HG03103 (cell line): ENCODE data around the gene ATP9B.

Experiments used
- ATAC-seq: cut with Tn5 transposase; IDR thresholded peaks from one replicate; pipeline ENCODE4 v1.9.1; 2021; ENCODE audit warnings: low read depth; ENCODE audit not compliant: unreplicated experiment

The ATP9B gene

DNA sequence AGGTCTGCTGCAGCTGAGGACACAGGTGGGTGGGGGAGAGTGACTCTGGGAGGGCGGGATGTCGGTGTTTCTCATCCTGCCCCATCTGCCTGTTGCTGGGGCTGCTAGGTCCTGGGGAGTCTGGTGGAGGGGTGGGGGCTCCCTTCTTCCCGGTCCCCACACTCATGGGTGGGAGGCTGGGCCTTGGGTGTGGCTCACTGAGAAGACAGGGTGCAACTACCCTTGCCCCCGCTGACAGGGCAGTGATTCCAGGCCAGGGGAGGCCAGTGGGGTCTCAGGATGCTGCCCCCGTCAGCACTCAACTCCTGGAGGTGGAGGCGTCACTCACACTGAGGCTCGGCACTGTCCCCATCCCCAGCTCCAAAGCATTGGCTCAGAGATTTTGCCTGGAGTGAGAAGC lies 318.8 kb downstream of the ATP9B start:
- ATAC-seq: no peak

GRCh38 chr18:79389689-79390088 lies 320.5 kb downstream of the ATP9B start:
- no peak for ATAC-seq

GRCh38 chr18:79392226-79392625 lies 323.0 kb downstream of the ATP9B start:
- ATAC-seq: no peak

GRCh38 chr18:79393181-79393634 lies 324.0 kb downstream of the ATP9B start:
- no peak for ATAC-seq

DNA sequence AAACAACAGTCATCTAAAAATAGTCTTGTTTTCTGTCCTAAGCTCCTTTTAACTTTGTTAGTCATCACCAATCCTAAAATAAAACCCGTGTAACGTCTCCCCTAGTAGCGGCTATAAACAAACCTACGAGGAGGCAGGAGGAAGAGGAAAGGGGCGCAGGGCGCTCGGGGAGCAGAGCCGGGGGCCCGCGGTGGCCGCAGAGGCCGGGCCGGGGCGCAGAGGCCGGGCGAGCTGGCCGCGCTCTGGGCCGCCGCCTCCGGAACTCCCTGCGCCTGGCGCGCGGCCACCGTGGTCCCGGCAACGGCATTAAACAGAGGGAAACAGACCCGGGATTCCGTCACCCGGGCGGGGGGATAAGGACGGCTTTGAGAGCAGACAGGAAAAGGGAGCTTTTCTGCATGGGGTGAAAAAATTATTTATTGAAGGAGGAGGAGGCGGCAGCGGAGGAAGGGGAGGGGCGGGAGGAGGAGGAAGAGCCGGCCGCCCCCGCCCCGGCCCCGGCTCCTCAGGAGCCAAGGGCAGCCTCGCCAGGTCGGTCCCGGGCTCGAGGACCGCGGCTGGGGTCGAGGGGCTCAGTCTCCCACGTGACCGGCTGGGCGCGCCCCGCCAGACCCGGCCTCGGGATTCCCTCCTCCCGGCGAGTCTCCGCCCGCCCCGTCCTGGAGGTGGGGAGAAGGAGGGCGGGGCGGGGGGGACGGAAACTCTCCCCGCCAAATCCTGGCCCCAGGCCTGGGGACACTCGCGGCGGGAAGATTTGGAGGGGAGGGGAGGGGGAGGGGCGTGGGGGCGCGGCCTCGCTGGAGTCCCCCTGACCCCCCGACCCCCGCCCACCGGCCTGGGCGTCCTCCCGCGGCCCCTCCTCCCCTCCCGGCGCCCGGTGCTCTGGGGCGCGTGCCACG lies 324.7 kb downstream of the ATP9B start:
- ATAC-seq: no peak

DNA sequence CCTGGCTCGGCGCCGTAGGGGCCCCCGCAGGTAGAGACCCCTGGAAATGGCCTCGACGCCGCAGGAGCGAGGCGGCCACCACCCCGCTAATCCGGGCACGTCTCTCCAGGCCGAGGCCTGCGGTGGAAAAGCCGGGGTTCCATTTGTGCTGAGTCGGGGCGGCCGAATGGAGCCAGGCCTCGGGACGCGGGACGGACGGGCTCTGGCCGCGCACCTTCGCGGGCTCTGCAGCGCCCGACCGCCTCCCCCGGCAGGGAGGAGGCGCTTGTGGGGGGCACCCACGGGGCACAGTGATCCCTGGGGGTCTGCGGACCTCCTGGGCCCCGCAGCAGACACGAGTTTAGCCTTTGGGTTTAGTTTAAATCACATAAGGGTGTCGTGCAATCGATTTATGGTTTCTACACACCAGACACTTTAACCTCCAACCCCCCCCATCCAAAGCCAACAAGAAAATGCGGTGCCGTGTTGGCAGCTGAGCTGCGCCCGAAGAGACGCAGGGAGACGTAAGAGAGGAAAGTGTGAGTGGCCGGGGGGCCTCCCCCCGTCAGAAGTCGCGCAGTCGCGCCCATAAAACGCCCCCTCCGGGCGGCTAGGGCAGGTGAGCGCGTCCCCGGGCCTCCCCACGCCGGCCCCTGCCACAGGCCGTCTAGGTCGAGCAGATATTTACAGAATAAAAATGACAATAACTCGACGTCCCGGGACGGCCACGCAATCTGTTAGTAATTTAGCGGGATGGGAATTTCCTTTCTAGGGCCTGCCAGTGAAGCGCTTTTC lies 325.5 kb downstream of the ATP9B start:
- ATAC-seq: no peak

DNA sequence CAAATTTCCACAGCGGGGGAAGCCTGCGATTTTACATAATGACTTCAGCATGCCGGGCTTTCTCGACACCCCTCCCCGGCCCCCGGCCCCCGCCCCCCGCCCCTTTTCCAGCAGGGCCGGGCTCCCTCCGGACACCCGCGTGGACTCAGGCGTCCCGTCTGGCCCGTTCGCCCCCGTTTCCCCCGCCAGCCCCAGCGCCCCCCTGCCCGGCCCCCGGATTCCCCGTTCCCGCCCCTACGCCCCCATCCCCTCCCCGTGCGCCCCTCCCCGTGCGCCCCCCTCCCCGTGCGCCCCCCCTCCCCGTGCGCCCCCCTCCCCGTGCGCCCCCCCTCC lies 326.1 kb downstream of the ATP9B start:
- ATAC-seq: no peak

DNA sequence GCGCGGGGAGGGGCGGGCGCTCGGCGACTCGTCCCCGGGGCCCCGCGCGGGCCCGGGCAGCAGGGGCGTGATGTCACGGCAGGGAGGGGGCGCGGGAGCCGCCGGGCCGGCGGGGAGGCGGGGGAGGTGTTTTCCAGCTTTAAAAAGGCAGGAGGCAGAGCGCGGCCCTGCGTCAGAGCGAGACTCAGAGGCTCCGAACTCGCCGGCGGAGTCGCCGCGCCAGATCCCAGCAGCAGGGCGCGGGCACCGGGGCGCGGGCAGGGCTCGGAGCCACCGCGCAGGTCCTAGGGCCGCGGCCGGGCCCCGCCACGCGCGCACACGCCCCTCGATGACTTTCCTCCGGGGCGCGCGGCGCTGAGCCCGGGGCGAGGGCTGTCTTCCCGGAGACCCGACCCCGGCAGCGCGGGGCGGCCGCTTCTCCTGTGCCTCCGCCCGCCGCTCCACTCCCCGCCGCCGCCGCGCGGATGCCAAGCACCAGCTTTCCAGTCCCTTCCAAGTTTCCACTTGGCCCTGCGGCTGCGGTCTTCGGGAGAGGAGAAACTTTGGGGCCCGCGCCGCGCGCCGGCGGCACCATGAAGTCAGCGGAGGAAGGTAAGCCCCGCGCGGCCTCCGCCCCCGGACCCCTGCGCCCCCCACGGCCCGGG lies 326.7 kb downstream of the ATP9B start, which contains the start of gene NFATC1:
NFATC1 (plus strand) TSS at position 170 of the 644 bp plus-strand sequence; CDS start at position 465, 295 bp downstream.
- ATAC-seq: no peak

GRCh38 chr18:79396431-79397246 lies 327.4 kb downstream of the ATP9B start:
- no peak for ATAC-seq

- no peak for ATAC-seq
Observed at GRCh38 chr18:79397247-79397829, 328.1 kb downstream of the ATP9B start.

DNA sequence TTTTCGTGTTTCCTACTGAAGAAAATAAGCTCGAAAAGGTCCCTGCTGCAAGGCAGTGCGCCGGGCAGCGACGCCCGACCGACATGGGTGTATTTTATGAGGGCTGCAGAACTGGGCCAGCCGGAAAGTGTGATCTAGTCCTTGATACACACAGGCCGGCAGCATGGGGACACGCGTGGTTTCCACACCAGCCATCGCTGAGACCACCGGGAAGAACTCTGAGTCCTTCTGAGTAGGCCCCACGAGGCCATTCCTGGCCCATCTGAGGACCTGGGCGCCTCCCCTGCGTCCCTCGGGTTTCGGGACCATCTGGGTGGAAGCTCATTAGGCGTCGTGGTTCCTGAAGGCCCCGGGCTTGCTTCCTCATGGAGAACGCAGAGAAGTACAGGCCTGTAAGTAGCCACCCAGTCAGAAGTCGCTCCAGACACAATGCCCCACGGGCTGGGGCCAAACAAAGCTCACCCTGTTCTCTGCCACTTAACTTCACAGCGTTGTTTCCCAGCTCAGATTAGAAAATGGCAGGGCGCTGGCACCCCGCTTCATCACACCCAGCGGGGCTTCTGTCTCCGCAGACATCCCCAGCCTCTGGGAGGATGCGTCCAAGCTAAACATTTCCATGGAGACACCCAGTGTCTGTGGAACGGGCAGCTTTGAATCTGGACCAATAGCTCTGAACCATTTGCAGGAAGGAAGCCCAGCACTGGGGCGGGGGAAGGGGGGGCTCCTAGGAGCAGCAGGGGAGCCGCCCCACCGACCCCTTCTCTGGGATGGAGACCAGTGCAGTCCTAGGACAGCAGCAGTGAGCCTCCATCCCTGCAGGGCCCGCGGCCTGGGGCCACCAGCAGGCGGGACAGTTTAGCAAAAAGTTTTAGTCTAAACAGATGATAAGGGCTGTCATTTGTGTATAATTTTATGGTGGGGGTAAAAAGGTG lies 328.9 kb downstream of the ATP9B start:
- ATAC-seq: no peak

GRCh38 chr18:79399275-79400081 lies 330.3 kb downstream of the ATP9B start:
- ATAC-seq: no peak

DNA sequence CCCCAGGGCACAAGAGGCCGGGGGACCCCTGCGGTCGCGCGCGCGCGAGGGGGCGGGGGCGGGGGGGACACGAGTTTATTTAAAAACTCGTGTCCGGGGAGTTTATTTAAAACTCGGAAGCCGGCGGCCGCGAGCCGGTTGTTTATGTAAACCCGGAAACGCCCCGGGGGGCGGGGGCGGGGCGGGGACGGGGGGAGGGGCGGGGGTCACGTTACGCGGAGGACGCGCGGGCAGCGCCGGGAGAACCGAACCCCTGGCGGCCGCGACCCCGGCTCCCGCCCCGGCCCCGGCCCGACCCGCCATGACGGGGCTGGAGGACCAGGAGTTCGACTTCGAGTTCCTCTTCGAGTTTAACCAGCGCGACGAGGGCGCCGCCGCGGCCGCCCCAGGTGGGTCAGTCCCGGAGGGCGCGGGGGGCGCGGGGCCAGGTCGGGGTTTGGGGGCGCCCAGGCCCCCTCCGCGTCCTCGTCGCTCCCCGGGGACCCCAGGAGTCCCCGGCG lies 330.9 kb downstream of the ATP9B start:
- ATAC-seq: no peak

GRCh38 chr18:79400591-79401381 lies 331.6 kb downstream of the ATP9B start:
- no peak for ATAC-seq

DNA sequence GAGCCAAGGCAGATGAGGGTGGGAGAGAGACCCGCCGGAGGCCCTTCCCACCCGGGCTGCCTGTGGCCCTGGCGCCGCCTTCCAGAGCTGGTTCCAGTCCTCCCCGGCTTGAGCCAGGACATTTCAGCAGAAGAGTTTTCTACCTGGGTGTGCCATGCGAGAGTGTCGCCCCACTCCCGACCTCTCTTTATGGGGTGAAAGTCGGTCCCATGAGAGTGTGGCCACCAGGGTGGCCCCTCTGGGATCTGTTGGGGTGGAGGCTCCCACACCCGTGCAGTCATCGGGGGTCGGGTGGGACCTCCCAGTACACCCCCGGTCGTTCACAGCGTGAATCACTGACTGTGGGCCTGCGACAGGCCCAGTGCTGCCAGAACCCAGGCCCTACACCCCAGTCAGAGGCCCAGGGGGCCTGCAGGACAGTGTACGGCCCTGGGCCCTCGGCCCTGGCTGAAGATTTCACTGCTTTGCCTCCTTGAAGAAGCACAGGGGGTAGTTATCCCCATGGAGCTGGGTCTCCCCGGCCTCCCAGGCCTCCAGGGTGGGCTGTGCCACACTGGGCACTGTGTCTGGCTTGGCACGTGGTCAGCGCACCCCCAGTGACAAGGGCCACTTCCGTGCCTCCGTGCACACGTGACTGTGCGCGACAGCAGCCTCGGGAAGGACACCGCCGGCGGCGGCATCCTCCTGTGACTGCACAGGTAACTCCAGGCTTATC lies 332.5 kb downstream of the ATP9B start:
- no peak for ATAC-seq

GRCh38 chr18:79402209-79402576 lies 333.0 kb downstream of the ATP9B start:
- ATAC-seq: no peak
